ENCODE data around the gene HSPA8. TPM values are rescaled to one million over a fixed set of nuclear protein-coding genes. Genes with fewer than 3 reads are reported as not detected.

The HSPA8 gene
- total and polyA plus RNA-seq, 2 of the 13 experiments (the other 11 are each of a cell fraction or from before 2014, with no cell fraction given): 936 to 2,151 TPM

GRCh38 chr11:123061403-123062157, at the start of gene HSPA8 (continued):
- TF ChIP-seq REST (IDR thresholded peaks at IDR 0.05; ENCODE audit: borderline replicate concordance in 1 of 2, low read depth in 1 of 2, low read length in 2 of 2): peak in 1 of 2 experiments; percentile 40; a peak in 1 of 4 replicates
- peak; percentile 71 for TF ChIP-seq TAF1 (CRISPR knock-in tag; IDR thresholded peaks at IDR 0.05)
- TF ChIP-seq YEATS2 (CRISPR knock-in tag; IDR thresholded peaks at IDR 0.05; ENCODE audit: borderline replicate concordance): peak; percentile 83
- TF ChIP-seq ZNF704 (CRISPR knock-in tag; IDR thresholded peaks at IDR 0.05; ENCODE audit: borderline replicate concordance): 0 out of 2 replicates have a peak, but pooled peaks have one; percentile 25
- peak; percentile 34; the same call in 1 of the 2 replicates for TF ChIP-seq ZSCAN31 (CRISPR knock-in tag; IDR thresholded peaks at IDR 0.05; ENCODE audit: low read depth)
- 0 out of 2 replicates have a peak, but pooled peaks have one; percentile 19 for TF ChIP-seq BORCS8-MEF2B (CRISPR knock-in tag; IDR thresholded peaks at IDR 0.05)
- TF ChIP-seq ZNF563 (CRISPR knock-in tag; IDR thresholded peaks at IDR 0.05): 0 out of 2 replicates have a peak, but pooled peaks have one; percentile 10
- no peak for TF ChIP-seq CENPX (CRISPR knock-in tag; IDR thresholded peaks at IDR 0.05)
- TF ChIP-seq TEF (CRISPR knock-in tag; IDR thresholded peaks at IDR 0.05): peak; percentile 58; the same call in 1 of the 2 replicates
- no peak; the same call in 1 of the 2 replicates for TF ChIP-seq ZNF503 (CRISPR knock-in tag; IDR thresholded peaks at IDR 0.05)
- TF ChIP-seq KAT8 (CRISPR knock-in tag; IDR thresholded peaks at IDR 0.05): peak; percentile 71; the same call in 1 of the 2 replicates
- TF ChIP-seq EED (CRISPR knock-in tag; IDR thresholded peaks at IDR 0.05): peak; percentile 57; the same call in 1 of the 2 replicates
- peak; percentile 5; the same call in 1 of the 2 replicates for TF ChIP-seq SOX5 (CRISPR knock-in tag; IDR thresholded peaks at IDR 0.05; ENCODE audit: borderline replicate concordance)
- TF ChIP-seq MNT (IDR thresholded peaks at IDR 0.05): peak; percentile 50
- no peak for TF ChIP-seq KAT2B (IDR thresholded peaks at IDR 0.05; ENCODE audit: borderline replicate concordance, low read depth, low read length)
